Suprapubic skin (tissue), 4 donors: ENCODE measurements around the gene HMGCS2. TPM values are rescaled to one million over a fixed set of nuclear protein-coding genes. Genes with fewer than 3 reads are reported as not detected.

ENCODE experiments used
- DNase-seq, 2 donors: peaks; one replicate each; pipeline ENCODE4 v3.0.0-alpha.2; 2019; ENCODE audit warnings: low spot score in 2 of 2
- H3K27ac ChIP-seq: fragments of 200-600 bp; sonication (generic); one replicate; pipeline ENCODE4 v1.5.1; 2019
- H3K27me3 ChIP-seq: fragments of 200-600 bp; sonication (generic); one replicate; pipeline ENCODE4 v1.5.1; 2019
- H3K36me3 ChIP-seq: fragments of 200-600 bp; sonication (generic); one replicate; pipeline ENCODE4 v1.5.1; 2019
- H3K4me1 ChIP-seq: fragments of 200-600 bp; sonication (generic); one replicate; pipeline ENCODE4 v1.5.1; 2019
- H3K4me3 ChIP-seq: fragments of 200-600 bp; sonication (generic); one replicate; pipeline ENCODE4 v1.5.1; 2019; ENCODE audit warnings: mild to moderate bottlenecking
- H3K9me3 ChIP-seq: fragments of 200-600 bp; sonication (generic); one replicate; pipeline ENCODE4 v1.5.1; 2019
- EP300 ChIP-seq: sonication (generic); formaldehyde crosslinking; IDR thresholded peaks from one replicate; pipeline ENCODE4 v1.6.1; 2017; ENCODE audit warnings: antibody characterized with exemption
- POLR2A ChIP-seq, 2 donors: fragments of 450-650 bp; IDR thresholded peaks; one replicate each; pipeline ENCODE4 v1.6.1; 2017; ENCODE audit warnings: antibody characterized with exemption in 2 of 2, mild to moderate bottlenecking in 2 of 2, moderate library complexity in 2 of 2
- POLR2AphosphoS5 ChIP-seq, 3 donors: sonication (generic); formaldehyde crosslinking; IDR thresholded peaks; one replicate each; pipeline ENCODE4 v1.6.1; 2017; ENCODE audit warnings: antibody characterized with exemption in 3 of 3
- WGBS: methylation state at CpG from one replicate; pipeline ENCODE4 v1.1.5; 2018; 5-methylcytosine and 5-hydroxymethylcytosine counted together
- total RNA-seq, 4 donors: library from RNA; depleted of rRNA; stranded (reverse); fragments of >200 nt; gene quantifications; one replicate each; pipeline ENCODE4 v1.1.0, GENCODE V29; 2016
- TF ChIP-seq, protein P1 (sequence below), 2 donors: fragments of 200-600 bp in 1 of 2; fragments of 450-650 bp in 1 of 2; sonication (generic) in 1 of 2; IDR thresholded peaks; one replicate each; pipeline ENCODE4 v1.5.1; 2016 to 2019; ENCODE audit warnings: antibody characterized with exemption in 2 of 2, mild to moderate bottlenecking in 1 of 2, moderate library complexity in 1 of 2

Gene HMGCS2
- total RNA-seq, 4 donors from 2014 or later: 20.9 to 389 (median 33.5) TPM

DNA sequence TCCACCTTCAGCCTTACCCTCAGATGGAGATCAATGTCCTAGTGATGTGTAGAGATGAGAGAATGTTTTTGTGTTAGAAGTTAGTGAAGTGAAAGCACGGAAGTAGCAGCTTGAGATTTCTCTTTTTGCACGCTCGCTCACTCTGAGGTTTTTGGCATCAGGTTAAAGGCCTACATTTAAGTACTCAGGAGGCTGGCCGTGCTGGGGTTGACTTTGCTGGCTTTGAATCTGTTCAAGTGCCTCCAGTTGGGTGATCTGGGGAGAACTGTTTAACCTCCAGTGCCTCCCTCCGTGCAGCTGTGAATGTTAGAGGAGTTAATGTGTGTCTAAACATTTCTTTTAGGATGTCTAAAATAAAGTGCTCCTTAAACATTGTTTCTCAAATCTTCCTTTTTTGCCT is 43.1 kb downstream of the HMGCS2 start:
- no peaks in the 10 kb centered on the region for H3K9me3 ChIP-seq
- H3K27ac ChIP-seq: no peak overlapping the region
- no peaks in the 10 kb centered on the region for H3K4me1 ChIP-seq
- TF ChIP-seq EP300 (no peak), POLR2AphosphoS5 (IDR thresholded peaks at IDR 0.05) (no peak), POLR2A (IDR thresholded peaks at IDR 0.05) (no peak)
- TF ChIP-seq, protein P1, sequence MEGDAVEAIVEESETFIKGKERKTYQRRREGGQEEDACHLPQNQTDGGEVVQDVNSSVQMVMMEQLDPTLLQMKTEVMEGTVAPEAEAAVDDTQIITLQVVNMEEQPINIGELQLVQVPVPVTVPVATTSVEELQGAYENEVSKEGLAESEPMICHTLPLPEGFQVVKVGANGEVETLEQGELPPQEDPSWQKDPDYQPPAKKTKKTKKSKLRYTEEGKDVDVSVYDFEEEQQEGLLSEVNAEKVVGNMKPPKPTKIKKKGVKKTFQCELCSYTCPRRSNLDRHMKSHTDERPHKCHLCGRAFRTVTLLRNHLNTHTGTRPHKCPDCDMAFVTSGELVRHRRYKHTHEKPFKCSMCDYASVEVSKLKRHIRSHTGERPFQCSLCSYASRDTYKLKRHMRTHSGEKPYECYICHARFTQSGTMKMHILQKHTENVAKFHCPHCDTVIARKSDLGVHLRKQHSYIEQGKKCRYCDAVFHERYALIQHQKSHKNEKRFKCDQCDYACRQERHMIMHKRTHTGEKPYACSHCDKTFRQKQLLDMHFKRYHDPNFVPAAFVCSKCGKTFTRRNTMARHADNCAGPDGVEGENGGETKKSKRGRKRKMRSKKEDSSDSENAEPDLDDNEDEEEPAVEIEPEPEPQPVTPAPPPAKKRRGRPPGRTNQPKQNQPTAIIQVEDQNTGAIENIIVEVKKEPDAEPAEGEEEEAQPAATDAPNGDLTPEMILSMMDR (IDR thresholded peaks at IDR 0.05): no peak
- no peak for DNase-seq
- H3K4me3 ChIP-seq: no peak overlapping the region
- 94% methylated on average over 5 of the region's 5 CpGs for WGBS
- peaks cover 52% of the 10 kb centered on the region for H3K36me3 ChIP-seq
- H3K27me3 ChIP-seq: no peaks in the 10 kb centered on the region

GRCh38 chr1:119724611-119725218 is 44.0 kb downstream of the HMGCS2 start:
- no peak for TF ChIP-seq EP300
- TF ChIP-seq, protein P1 (IDR thresholded peaks at IDR 0.05): no peak
- TF ChIP-seq POLR2AphosphoS5 (IDR thresholded peaks at IDR 0.05): no peak
- TF ChIP-seq POLR2A (IDR thresholded peaks at IDR 0.05): no peak
- no peak overlapping the region for H3K27ac ChIP-seq
- no peak overlapping the region for H3K4me3 ChIP-seq
- whole genome bisulfite sequencing: 78% methylated on average over 8 of the region's 8 CpGs
- H3K36me3 ChIP-seq: peaks cover 50% of the 10 kb centered on the region
- no peaks in the 10 kb centered on the region for H3K4me1 ChIP-seq
- H3K27me3 ChIP-seq: no peaks in the 10 kb centered on the region
- no peaks in the 10 kb centered on the region for H3K9me3 ChIP-seq
- DNase-seq: no peak

GRCh38 chr1:119721896-119722295 is 46.8 kb downstream of the HMGCS2 start:
- Histone ChIP-seq H3K27me3 (no peaks in the 10 kb centered on the region), H3K4me3 (no peak overlapping the region), H3K27ac (no peak overlapping the region), H3K4me1 (no peaks in the 10 kb centered on the region), H3K9me3 (no peaks in the 10 kb centered on the region), H3K36me3 (peaks cover 30% of the 10 kb centered on the region)
- DNase-seq: no peak
- TF ChIP-seq, protein P1 (IDR thresholded peaks at IDR 0.05): no peak
- no peak for TF ChIP-seq EP300
- no peak for TF ChIP-seq POLR2AphosphoS5 (IDR thresholded peaks at IDR 0.05)
- no peak for TF ChIP-seq POLR2A (IDR thresholded peaks at IDR 0.05)
- 89% methylated on average over 5 of the region's 5 CpGs for WGBS

DNA sequence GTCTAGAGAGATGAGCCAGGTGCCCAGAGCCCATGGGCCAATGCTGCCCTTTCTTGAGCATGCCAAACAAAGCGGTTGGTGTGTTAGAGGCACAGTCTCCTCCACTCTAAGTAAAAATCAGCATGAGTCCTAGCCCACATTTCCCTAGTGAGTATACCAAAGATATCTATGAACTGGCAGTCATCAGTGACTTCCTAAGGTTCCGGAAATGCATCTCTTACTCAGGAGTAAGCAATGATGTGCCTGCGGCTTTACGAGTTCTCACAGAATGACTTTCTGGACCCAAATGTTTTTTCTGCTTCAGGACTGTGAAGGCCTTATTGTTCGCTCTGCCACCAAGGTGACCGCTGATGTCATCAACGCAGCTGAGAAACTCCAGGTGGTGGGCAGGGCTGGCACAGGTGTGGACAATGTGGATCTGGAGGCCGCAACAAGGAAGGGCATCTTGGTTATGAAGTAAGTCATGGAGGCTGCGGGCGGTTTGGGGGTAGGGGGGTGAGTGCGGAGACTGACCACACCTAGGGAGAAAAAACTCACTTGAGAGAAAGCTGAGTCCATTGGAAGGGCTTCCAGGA is 47.8 kb downstream of the HMGCS2 start:
- H3K4me1 ChIP-seq: peaks cover 4% of the 10 kb centered on the region
- DNase-seq: no peak
- H3K9me3 ChIP-seq: no peaks in the 10 kb centered on the region
- 96% methylated on average over 11 of the region's 11 CpGs for WGBS
- TF ChIP-seq EP300 (no peak), POLR2AphosphoS5 (IDR thresholded peaks at IDR 0.05) (no peak), POLR2A (IDR thresholded peaks at IDR 0.05) (no peak)
- TF ChIP-seq, protein P1 (IDR thresholded peaks at IDR 0.05): no peak
- H3K27me3 ChIP-seq: no peaks in the 10 kb centered on the region
- no peak overlapping the region for H3K27ac ChIP-seq
- H3K36me3 ChIP-seq: peaks cover 23% of the 10 kb centered on the region
- no peak overlapping the region for H3K4me3 ChIP-seq

DNA sequence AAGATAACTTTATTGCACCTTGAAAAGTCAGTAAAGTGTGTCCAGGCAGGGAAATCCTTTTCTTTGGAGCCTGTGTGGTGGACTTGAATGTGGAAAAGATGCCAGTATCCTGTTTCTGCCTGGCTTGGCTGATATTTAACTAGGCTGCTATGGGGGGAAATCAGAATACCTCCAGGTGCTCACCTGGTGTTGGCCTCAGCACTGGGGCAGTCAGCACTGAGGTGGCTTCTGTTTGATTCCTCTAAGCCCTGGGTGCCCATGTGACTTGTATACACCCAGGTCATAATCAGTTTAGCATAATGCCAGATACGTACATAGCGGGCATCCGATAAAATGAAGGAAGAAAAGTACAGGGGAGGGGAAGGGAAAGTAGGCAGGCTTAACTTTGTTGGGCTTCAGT is 49.7 kb downstream of the HMGCS2 start:
- no peaks in the 10 kb centered on the region for H3K27me3 ChIP-seq
- WGBS: 94% methylated on average over 3 of the region's 3 CpGs
- H3K4me3 ChIP-seq: no peak overlapping the region
- H3K9me3 ChIP-seq: no peaks in the 10 kb centered on the region
- no peak for DNase-seq
- H3K36me3 ChIP-seq: peaks cover 10% of the 10 kb centered on the region
- TF ChIP-seq POLR2A (IDR thresholded peaks at IDR 0.05) (no peak), POLR2AphosphoS5 (IDR thresholded peaks at IDR 0.05) (no peak), EP300 (no peak)
- TF ChIP-seq, protein P1 (IDR thresholded peaks at IDR 0.05): no peak
- no peak overlapping the region for H3K27ac ChIP-seq
- peaks cover 23% of the 10 kb centered on the region for H3K4me1 ChIP-seq
